ENCODE measurements around the gene RHOG. TPM values are rescaled to one million over a fixed set of nuclear protein-coding genes. Genes with fewer than 3 reads are reported as not detected.
A peak's percentile ranks its signal among the peaks of the same experiment; 100 is the strongest.

RHOG gene
- total and polyA plus RNA-seq, 9 of the 15 experiments (the other 6 are each of a cell fraction or from before 2014, with no cell fraction given), result 22.6 to 162 (median 80.3) TPM

DNA sequence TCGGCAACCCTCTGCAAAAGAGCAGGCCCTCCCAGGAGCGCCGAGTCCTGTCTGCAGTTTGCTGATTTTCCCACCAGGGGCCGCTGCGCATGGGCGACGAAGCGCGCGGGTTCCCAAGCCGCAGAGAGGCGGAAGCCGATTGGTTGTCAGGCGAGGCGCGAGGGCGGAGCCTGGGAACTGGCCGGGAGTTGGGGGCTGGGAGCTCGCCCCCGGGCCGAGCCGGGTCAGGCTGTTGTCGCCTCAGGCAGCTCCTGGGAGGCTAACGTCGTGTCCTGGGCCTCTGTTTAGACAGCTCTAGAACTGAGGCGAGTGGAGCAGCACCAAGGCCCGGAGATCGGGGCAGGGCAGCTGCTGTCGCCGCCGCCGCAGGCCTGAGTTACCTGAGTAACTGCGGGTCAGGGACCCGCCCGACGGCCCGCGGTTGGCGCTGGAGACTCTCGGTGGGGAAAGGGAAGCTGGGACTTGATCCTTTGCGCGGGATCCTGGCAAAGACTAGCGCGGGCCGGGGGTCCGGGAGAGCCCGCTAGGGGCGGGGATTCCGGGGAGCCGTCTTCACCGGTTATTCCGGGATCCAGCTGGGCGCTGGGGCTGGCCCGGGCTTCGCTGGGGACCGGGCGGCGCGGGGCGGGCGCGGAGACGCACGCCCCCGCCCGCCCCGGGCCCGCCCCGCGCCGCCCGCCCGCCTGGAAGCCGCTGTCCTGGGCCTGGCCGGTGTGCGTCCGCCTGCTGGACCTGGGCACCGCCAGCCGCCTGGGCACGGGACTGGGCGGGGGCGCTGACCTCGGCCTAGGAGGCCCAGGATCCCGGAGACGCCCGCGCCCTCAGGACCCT is 14.4 kb upstream of the RHOG start, which contains the start of gene STIM1 (continued):
- TF ChIP-seq, protein P1, sequence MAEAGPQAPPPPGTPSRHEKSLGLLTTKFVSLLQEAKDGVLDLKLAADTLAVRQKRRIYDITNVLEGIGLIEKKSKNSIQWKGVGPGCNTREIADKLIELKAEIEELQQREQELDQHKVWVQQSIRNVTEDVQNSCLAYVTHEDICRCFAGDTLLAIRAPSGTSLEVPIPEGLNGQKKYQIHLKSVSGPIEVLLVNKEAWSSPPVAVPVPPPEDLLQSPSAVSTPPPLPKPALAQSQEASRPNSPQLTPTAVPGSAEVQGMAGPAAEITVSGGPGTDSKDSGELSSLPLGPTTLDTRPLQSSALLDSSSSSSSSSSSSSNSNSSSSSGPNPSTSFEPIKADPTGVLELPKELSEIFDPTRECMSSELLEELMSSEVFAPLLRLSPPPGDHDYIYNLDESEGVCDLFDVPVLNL (CRISPR knock-in tag; IDR thresholded peaks at IDR 0.05; ENCODE audit: low read depth), result peak; percentile 61
- TF ChIP-seq PTBP1 (IDR thresholded peaks at IDR 0.05; ENCODE audit: low read depth, low read length), result no peak
- peak in 1 of 2 experiments; percentile 61; a peak in 2 of 3 replicates for TF ChIP-seq CBX3 (IDR thresholded peaks at IDR 0.05; ENCODE audit: borderline replicate concordance in 1 of 2, low read length in 2 of 2)
- no peak for TF ChIP-seq DNMT1 (IDR thresholded peaks at IDR 0.05)
- TF ChIP-seq ZNF143 (CRISPR knock-in tag; IDR thresholded peaks at IDR 0.05), result no peak
- peak; percentile 81 for TF ChIP-seq HNRNPL (IDR thresholded peaks at IDR 0.05; ENCODE audit: low read depth, low read length)
- 0 out of 2 replicates have a peak, but pooled peaks have one; percentile 17 for TF ChIP-seq BHLHE40 (IDR thresholded peaks at IDR 0.05; ENCODE audit: low read length)
- TF ChIP-seq EP400 (IDR thresholded peaks at IDR 0.05), result peak; percentile 76
- peak; percentile 22 for TF ChIP-seq TAF1 (IDR thresholded peaks at IDR 0.05; ENCODE audit: control insufficient read depth, extremely low read depth, insufficient read depth, low read length, severe bottlenecking)
- TF ChIP-seq, protein P2, sequence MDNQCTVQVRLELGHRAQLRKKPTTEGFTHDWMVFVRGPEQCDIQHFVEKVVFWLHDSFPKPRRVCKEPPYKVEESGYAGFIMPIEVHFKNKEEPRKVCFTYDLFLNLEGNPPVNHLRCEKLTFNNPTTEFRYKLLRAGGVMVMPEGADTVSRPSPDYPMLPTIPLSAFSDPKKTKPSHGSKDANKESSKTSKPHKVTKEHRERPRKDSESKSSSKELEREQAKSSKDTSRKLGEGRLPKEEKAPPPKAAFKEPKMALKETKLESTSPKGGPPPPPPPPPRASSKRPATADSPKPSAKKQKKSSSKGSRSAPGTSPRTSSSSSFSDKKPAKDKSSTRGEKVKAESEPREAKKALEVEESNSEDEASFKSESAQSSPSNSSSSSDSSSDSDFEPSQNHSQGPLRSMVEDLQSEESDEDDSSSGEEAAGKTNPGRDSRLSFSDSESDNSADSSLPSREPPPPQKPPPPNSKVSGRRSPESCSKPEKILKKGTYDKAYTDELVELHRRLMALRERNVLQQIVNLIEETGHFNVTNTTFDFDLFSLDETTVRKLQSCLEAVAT (IDR thresholded peaks at IDR 0.05), result peak in 1 of 2 experiments; percentile 87; a peak in 2 of 4 replicates
- TF ChIP-seq ZC3H4 (CRISPR knock-in tag; IDR thresholded peaks at IDR 0.05; ENCODE audit: borderline replicate concordance), result no peak
- no peak for TF ChIP-seq IFI16 (CRISPR knock-in tag; IDR thresholded peaks at IDR 0.05)
- TF ChIP-seq ERF (CRISPR knock-in tag; IDR thresholded peaks at IDR 0.05), result 0 out of 2 replicates have a peak, but pooled peaks have one; percentile 69
- TF ChIP-seq ZBTB17 (CRISPR knock-in tag; IDR thresholded peaks at IDR 0.05), result peak; percentile 93
- TF ChIP-seq ZNF436 (CRISPR knock-in tag; IDR thresholded peaks at IDR 0.05), result no peak
- peak; percentile 81 for TF ChIP-seq HMGN3 (IDR thresholded peaks at IDR 0.05; ENCODE audit: borderline replicate concordance, extremely low read depth, insufficient read length, low read depth, low read length)
- TF ChIP-seq CBX1 (IDR thresholded peaks at IDR 0.05; ENCODE audit: low read depth), result peak; percentile 60; the same call in 1 of the 2 replicates
- TF ChIP-seq LEF1 (IDR thresholded peaks at IDR 0.05), result no peak
- TF ChIP-seq FUS (optimal IDR thresholded peaks at IDR 0.05; ENCODE audit: low read depth, low read length), result no peak
- no peak for TF ChIP-seq ZNF444 (CRISPR knock-in tag; IDR thresholded peaks at IDR 0.05)
- no peak for TF ChIP-seq BRD9 (IDR thresholded peaks at IDR 0.05; ENCODE audit: low read depth, partially characterized antibody)
- 0 out of 2 replicates have a peak, but pooled peaks have one; percentile 9 for TF ChIP-seq BCOR (IDR thresholded peaks at IDR 0.05)
- TF ChIP-seq U2AF1 (optimal IDR thresholded peaks at IDR 0.05; ENCODE audit: low read depth, low read length), result peak; percentile 53
- TF ChIP-seq, protein P3, sequence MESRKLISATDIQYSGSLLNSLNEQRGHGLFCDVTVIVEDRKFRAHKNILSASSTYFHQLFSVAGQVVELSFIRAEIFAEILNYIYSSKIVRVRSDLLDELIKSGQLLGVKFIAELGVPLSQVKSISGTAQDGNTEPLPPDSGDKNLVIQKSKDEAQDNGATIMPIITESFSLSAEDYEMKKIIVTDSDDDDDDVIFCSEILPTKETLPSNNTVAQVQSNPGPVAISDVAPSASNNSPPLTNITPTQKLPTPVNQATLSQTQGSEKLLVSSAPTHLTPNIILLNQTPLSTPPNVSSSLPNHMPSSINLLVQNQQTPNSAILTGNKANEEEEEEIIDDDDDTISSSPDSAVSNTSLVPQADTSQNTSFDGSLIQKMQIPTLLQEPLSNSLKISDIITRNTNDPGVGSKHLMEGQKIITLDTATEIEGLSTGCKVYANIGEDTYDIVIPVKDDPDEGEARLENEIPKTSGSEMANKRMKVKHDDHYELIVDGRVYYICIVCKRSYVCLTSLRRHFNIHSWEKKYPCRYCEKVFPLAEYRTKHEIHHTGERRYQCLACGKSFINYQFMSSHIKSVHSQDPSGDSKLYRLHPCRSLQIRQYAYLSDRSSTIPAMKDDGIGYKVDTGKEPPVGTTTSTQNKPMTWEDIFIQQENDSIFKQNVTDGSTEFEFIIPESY (CRISPR knock-in tag; IDR thresholded peaks at IDR 0.05), result 0 out of 2 replicates have a peak, but pooled peaks have one; percentile 36
- TF ChIP-seq ZBTB1 (CRISPR knock-in tag; IDR thresholded peaks at IDR 0.05; ENCODE audit: borderline replicate concordance, low read depth), result no peak; the same call in 1 of the 2 replicates

Measured in K562 (cell line).